Upper lobe of left lung (tissue), 4 donors: ENCODE data around the gene PTPN11.

Source experiments
- EP300 ChIP-seq, 4 donors: sonication (generic); formaldehyde crosslinking; IDR thresholded peaks; one replicate each; pipeline ENCODE4 v1.5.1; 2017; ENCODE audit warnings: antibody characterized with exemption in 4 of 4, control low read depth in 2 of 4
- POLR2A ChIP-seq, 4 donors: fragments of 450-650 bp; IDR thresholded peaks; one replicate each; pipeline ENCODE4 v1.5.1; 2016 to 2017; ENCODE audit warnings: antibody characterized with exemption in 4 of 4, mild to moderate bottlenecking in 2 of 4
- POLR2AphosphoS5 ChIP-seq, 2 donors: sonication (generic); formaldehyde crosslinking; IDR thresholded peaks; one replicate each; pipeline ENCODE4 v1.5.1; 2017; ENCODE audit warnings: antibody characterized with exemption in 2 of 2
- TF ChIP-seq, protein P1 (sequence below), 6 experiments: fragments of 450-650 bp in 4 of 6; fragments of 200-600 bp in 2 of 6; sonication (generic) in 2 of 6; IDR thresholded peaks; one replicate each; pipeline ENCODE4 v1.5.1; 2016 to 2019; ENCODE audit warnings: antibody characterized with exemption in 6 of 6

- TF ChIP-seq, protein P1, sequence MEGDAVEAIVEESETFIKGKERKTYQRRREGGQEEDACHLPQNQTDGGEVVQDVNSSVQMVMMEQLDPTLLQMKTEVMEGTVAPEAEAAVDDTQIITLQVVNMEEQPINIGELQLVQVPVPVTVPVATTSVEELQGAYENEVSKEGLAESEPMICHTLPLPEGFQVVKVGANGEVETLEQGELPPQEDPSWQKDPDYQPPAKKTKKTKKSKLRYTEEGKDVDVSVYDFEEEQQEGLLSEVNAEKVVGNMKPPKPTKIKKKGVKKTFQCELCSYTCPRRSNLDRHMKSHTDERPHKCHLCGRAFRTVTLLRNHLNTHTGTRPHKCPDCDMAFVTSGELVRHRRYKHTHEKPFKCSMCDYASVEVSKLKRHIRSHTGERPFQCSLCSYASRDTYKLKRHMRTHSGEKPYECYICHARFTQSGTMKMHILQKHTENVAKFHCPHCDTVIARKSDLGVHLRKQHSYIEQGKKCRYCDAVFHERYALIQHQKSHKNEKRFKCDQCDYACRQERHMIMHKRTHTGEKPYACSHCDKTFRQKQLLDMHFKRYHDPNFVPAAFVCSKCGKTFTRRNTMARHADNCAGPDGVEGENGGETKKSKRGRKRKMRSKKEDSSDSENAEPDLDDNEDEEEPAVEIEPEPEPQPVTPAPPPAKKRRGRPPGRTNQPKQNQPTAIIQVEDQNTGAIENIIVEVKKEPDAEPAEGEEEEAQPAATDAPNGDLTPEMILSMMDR (IDR thresholded peaks at IDR 0.05), result no peak
- TF ChIP-seq POLR2AphosphoS5 (IDR thresholded peaks at IDR 0.05) (no peak), POLR2A (IDR thresholded peaks at IDR 0.05) (no peak), EP300 (IDR thresholded peaks at IDR 0.05) (no peak)
Observed at GRCh38 chr12:112539221-112539620, 120.5 kb downstream of the PTPN11 start.
